Stomach (tissue), 4 donors: ENCODE measurements around the gene CACNA2D4.

Experiments used
- CTCF ChIP-seq, 7 experiments: fragments of 450-650 bp in 4 of 7; fragments of 200-600 bp in 3 of 7; sonication (generic) in 3 of 7; IDR thresholded peaks; one replicate each; pipeline ENCODE4 v1.5.1; 2016 to 2019; ENCODE audit warnings: antibody characterized with exemption in 7 of 7, control low read depth in 2 of 7, mild to moderate bottlenecking in 1 of 7
- EP300 ChIP-seq: sonication (generic); formaldehyde crosslinking; IDR thresholded peaks from one replicate; pipeline ENCODE4 v1.6.1; 2017; ENCODE audit warnings: antibody characterized with exemption
- POLR2A ChIP-seq, 4 donors: fragments of 450-650 bp; IDR thresholded peaks; one replicate each; pipeline ENCODE4 v1.6.1; 2016; ENCODE audit warnings: antibody characterized with exemption in 4 of 4, control low read depth in 2 of 4, mild to moderate bottlenecking in 1 of 4, moderate library complexity in 1 of 4

DNA sequence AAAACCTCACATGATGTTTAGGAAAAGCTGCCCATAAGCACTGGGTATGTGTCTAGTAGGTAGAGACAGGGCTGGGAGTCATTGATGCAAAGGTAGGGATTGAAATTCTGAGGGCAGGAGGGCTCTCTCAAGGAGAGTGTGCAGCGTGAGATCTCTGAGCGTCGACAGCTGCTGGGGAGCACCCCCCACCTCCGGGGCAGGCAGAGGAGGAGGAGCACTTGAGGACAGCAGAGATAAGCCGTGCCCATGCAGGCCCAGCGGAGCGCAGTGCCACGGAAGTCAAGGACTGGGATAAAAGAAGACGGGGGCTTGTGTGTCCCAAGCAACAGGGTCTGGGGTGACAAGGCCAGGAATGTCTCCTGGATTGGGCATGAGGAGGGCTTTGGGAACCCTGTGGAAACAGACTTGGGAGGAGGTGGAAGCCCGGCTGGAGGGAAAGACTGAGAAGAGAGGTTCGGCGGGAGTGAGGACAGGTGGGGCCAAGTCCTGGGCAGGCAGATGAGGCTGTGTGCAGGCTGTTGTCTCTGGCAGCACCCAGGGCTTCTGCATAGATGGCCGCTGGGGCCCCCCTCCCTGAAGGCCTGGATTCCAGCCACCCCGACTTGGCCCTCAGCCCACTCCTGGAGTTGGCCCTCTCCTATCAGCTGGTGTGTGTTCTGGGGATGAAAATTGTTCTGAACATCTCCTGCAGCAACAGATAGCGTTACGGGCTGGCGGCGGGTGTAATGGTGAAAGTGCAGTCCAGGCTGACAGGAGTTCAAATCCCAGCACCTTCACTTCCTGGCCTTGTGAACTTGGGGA, 1.9 kb downstream of the CACNA2D4 start:
- TF ChIP-seq CTCF (IDR thresholded peaks at IDR 0.05), result no peak
- TF ChIP-seq POLR2A (IDR thresholded peaks at IDR 0.05), result no peak
- no peak for TF ChIP-seq EP300
